NCI-H1436 treated with DMSO at 0.1 percent for 48 hours (cell line): ENCODE measurements around the gene APBB2.
"Not testable (repeated sequence)": the region's sequence is repeated elsewhere in the genome, so short reads cannot be mapped to it uniquely, and the experiment has no call there.

Experiments
- DNase-seq: peaks from one replicate; lab custom pipeline; 2025; lab: John Stamatoyannopoulos, UW

The APBB2 gene

DNA sequence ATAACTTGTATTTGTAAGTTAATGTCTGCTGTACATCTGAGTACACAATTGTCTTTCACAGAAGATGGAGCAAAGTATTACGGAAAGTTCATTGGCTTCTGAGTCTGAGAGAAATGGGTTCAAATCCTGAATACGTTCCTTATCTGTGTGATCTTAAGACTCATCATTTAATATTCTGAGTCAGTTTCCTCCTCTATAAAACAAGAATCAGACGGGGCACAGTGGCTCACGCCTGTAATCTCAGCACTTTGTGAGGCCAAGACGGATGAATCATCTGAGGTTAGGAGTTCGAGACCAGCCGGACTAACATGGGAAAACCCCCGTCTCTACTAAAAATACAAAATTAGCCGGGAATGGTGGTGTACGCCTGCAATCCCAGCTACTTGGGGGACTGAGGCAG, 57.8 kb downstream of the APBB2 start:
- no peak for DNase-seq

DNA sequence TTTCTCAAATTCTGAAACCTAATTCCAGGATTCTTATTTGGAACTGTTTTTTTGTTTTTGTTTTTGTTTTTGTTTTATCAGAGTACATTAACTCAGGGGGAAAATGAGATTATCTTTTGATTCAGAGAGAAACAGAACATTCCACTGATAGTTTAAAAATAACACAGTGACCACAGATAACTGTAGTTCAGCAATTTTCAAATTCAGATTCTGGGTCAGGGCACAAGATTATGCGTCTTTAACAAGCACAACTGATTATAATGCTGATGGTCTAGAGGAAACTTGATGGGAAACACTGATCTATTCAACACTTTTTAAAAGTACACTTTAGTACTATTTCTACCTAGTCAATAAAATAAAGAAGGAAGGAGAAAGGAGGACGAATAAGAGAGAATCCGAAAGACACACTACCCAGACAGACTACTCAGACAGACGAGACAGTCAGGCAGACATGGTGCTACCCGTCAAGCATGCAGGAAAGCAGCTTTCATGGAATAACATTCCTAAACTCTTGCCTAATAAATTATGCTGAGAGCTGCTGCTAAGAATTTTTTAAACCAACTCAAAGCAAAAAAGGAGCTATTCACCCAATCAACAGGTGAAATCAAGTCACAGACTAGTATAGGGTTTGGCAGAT, 59.0 kb downstream of the APBB2 start:
- DNase-seq: no peak

DNA sequence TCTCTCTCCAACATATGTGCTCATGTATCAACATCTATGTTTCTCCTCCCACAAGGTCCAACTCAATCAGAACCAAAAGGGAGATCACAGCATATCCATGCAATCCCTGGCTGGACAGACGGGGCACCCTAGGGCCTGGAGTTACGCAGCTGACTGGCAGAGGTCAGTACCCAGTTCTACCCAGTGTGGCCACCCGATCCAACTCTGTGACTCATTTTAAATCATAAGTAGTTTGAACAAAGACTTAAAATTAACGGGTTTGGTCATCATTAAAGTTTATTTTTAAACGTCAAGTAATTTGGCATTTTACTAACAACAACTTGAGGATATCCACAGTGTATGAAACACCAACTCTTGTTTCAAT, 59.5 kb downstream of the APBB2 start:
- DNase-seq: no peak

DNA sequence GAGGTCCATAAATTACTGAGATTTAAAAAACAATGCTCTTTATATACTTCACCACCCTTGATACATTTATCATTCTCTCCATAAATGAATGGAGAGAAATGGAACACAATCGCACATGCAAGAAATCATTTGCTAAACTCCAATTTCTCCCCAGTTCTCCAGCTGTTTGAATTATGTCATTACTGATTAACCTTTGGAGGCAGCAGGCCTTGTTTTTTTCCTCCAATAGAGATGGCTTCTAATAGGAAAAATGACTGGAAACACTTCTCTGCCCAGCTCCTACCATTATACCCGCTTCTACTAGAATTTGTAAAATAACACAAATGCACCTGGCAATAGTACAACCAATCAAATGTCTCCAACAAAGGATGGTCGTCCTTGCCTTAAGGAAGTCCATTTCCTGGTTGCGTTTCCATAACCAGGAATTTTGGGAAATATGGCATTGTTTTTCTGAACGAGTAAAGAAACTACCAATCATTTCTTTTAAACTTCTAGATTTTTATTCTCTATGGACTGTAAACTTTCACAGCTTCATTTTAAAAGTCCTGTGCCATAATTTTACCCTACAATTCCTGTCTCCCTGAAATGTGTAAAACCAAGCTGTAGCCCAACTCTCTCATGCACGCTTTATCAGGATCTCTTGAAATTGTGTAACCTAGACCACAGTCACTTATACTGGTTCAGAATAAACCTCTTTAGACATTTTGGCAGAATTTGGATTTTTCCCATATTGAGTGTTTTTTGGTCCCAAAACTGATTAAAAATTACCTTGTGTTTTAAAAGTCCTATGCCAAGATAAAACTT, 60.1 kb downstream of the APBB2 start:
- DNase-seq: no peak

DNA sequence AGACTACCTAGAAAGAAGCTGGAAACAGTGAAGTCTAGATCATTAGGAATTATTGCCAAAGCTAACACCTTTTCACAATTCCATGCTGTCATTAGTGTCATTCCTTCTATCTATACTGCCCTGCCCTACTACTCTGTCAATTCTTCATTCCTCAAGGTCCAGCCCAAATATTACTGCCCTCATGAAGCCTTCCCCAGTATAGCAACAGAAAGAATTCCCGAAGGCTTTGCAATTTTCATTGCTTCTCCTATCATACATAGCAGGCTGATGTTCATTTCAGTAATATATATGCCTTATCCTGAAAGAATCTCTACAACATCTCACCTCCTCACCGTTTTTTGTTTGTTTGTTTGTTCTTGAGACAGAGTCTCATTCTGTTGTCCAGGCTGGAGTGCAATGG, 63.9 kb downstream of the APBB2 start:
- DNase-seq: no peak

DNA sequence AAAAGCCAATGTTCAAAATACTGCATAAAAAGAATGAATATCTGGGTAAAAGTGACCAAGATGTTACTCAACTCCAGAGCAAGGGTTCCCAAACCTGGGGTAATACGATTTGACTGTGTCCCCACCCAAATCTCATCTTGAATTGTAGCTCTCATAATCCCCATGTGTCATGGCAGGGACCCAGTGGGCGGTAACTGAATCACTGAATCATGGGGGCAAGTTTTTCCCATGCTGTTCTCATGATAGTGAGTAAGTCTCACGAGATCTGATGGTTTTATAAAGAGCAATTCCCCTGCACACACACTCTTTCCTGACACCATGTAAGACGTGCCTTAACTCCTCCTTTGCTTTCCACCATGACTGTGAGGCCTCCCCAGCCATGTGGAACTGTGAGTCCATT, 64.8 kb downstream of the APBB2 start:
- not testable (repeated sequence) for DNase-seq

DNA sequence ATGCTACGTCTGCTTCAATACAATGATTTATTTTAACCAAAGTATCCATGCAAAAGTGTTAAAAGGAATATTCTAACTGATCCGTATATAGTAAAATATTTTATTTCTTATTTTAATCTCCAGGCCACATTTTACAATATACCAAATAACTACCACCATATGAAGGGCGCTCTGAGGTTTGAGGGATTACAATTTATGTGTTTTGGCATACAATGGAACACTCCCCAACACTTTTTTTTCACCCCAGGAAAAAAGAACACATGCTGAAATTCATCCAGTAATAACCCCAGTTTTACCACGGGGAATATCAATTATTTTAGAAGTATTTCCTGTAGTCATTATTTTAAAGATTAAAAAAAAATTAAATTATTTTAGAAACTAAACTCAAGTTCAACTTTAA, 65.4 kb downstream of the APBB2 start:
- DNase-seq: no peak

DNA sequence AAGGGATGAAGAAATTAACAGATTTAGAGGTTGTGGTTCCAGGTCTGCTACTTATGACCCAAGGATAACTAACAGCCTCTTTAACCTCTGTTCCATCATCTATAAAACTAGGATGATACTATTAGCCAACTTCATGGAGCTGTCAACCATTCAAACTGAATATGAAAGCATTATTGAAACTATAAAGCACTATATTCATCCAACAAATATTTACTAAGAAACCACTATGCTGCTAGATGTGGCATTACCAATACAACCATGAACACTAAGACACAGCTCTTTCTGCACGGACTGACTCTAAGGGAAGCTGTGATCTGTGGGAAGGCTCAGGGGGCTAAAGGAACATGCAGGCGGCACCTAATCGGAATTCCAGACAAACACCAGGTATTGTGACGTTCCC, 66.0 kb downstream of the APBB2 start:
- DNase-seq: no peak

DNA sequence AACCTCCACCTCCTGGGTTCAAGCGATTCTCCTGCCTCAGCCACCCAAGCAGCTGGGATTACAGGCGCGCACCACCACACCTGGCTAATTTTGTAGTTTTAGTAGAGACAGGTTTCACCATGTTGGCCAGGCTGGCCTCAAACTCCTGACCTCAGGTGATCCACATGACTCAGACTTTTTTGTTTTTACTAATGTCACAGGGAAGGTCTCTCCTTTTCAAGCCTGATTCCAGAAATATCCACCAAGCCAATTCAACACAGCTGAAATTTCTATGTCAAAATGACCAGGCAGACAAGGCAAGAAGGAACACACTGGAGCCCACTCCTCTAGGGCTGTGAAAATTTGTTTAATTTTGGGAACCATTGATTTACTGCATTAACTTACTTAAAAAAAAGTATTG, 66.8 kb downstream of the APBB2 start:
- not testable (repeated sequence) for DNase-seq

DNA sequence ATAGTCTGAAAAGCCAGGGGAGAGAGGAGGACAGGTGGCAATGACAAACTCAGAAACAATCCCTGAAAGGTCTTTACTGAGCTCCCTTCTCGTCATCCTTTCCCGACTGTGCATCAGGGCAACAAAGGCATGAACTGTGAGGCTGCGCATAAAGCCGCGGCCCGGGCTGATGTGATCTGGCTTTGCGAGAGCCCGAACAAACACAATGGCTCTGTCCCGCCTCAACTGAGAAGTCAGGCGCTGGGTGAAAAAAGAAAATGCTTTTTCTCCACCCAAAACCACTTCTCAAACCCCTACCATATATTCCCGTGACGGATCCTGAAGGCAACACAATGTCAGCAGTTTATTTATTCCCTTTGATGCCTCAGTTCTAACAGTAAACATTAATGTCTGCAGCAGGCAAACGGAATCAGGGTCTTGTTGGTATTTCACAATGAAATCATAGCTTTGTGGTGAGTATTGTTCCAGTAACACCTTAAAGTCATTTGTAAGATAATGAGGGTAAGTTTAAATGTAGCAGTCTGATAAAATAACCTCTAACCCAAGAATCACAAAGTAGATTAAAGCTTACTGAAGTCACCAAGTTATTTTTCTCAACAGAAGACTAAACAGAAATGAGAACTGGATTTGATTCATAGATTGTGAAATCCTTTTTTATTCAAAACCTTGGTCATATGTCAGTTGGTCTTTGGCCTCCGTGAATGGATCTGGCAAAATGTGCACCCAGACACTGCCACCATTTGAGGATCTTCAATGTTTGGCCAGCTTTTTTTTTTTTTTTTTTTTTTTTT, 67.4 kb downstream of the APBB2 start:
- no peak for DNase-seq

DNA sequence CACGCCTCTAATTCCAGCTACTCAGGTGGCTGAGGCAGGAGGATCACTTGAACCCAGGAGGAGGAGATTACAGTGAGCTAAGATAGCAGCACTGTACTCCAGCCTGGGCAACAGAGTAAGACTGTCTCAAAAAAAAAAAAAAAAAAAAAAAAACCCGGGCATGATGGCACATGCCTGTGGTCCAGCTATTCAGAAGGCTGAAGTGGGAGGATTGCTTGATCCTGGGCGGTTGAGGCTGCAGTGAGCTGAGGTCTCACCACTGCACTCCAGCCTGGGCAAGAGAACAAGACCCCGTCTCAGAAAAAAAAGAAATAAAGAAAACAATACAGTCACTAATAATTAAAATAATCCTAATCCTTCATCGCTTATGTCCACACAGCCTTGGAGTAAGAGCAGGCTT, 68.1 kb downstream of the APBB2 start:
- DNase-seq: no peak

DNA sequence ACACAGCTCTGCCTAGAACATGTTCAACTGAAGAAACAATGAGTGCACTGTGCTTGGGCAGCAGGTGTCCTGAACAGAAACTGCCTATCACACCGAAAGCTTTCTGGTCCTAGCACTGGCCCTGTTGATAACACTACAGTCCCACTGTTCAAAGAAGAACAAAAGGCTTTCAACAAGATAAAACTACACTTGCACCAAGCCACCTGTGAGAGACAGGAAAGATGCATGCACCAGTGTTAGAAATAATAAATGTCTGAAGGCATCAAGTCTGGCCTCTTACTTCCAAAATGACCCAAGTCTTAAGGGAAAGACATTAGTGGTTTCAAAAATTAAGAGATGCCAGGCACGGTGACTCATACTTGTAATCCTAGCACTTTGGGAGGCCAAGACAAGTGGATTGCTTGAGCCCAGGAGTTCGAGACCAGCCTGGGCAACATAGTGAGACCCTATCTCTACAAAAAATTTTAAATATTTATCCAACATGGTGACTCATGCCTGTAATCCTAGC, 68.7 kb downstream of the APBB2 start:
- DNase-seq: no peak

DNA sequence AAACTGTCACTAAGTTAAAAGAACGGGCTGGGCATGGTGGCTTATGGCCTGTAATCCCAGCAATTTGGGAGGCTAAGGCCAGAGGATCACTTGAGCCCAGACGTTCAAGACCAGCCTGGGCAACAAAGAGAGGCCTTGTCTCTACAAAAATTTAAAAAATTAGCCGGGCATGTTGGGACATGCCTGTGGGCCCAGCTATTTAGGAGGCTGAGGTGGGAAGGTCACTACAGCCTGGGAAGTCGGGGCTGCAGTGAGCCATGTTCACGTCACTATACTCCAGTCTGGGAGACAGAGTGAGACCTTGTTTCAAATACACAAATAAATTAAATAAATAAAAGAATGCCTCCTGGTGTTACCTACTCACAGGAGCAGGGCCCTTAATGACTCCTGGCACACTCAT, 69.5 kb downstream of the APBB2 start:
- DNase-seq: no peak

DNA sequence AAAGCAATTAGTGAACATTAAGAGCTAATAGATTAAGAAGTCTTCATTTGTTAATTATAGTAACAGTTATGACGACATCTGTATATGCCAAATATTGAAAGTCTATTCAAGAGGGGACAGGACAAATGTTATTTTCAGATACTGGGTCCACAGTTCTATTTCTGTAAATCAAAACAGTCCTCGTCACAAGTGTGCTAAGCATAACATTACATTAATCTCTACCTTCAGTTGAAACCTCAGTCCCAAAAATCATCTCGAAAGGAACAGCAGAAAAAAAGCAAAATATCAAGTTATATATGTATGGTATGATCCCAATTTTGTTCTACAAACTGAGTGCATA, 70.3 kb downstream of the APBB2 start:
- no peak for DNase-seq

DNA sequence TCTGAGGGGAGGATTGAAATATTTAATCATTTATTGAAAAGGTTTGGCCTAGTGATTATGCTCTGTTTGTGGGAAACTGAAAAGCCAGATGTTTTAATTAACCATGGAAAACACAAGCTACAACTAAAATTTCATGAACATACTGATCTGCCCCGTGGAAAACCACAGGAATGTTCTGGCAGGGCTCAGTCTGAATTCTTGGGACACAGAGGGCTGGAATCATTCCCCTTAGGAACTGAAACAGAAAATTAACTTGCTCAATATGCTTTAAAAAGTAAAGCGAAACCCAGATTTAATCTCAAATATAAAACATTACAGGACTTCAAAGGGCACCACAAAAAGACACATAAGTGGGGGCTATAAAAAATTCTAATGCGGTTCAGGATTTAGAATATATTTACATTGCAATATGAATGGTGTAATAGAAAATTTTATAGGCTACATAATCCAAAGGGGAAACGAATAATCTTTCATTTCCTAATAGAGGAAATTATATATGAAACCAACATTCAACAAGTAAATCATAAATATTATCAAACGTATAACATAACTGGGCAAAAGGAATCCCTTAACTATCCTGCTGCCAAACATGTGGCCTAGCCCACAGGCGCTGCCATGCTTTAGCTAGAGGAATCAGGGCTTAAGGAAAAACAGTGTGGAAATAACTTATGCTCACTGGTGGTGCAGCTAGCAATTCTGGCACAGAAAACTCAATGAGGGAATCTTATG, 70.9 kb downstream of the APBB2 start:
- DNase-seq: no peak

DNA sequence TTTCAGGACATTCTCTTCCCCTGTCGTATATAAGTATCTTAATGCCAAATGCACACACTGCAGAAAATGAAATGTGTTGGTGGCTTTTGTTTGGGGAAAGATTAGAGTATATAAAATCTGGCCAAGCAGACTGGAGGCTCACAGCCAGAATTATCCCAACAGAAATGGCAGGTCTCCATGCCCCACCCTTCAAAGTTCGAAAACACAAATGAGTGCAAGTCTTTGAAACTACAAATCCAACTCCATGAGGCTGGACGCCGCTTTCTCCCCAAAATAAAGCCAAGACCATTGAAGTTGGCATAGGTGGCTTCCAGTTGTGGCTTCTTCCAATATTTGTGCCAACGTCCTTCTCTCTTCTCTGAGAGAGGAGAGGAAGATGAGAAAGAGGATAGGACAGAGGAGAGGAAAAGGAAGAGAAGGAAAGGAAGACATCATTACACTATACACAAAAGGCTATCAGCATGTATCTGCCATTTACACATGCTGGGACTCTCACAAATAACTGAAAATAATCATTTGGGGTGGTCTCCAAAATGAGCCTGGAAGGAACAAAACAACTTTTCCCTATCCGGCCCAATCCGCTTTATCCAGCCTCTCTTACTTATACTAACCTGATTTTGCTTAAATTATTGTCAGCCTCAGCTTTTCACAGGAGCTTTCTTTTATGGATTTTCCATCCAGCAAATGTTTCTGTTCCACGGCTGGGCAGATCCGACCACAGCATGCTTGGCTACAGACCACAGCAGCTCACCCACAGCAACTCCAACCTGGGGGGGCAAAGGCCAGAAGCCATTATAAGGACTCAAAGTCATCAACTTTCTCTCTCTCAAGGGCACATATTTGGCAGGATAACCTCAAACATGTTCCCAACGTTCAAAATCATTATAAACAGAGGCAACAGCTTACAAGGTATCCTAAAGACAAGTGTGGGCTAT, 71.7 kb downstream of the APBB2 start:
- no peak for DNase-seq

DNA sequence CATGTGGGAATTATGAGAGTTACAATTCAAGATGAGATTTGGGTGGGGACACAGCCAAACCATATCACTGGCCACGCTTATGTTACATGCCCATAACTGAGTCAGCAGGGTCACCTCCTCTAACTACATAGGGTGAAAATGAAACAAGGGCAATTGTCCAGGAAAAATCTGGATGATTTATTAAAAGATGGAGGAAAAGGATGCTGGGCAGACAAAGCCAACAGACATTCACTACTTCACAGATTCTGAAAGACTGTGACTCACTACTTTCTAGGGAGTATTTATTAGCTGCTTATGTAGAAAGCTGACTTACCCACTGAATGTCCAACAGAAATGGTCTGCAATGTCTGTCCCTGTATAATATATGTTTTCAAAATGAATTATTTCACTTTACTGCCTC, 72.4 kb downstream of the APBB2 start:
- no peak for DNase-seq

DNA sequence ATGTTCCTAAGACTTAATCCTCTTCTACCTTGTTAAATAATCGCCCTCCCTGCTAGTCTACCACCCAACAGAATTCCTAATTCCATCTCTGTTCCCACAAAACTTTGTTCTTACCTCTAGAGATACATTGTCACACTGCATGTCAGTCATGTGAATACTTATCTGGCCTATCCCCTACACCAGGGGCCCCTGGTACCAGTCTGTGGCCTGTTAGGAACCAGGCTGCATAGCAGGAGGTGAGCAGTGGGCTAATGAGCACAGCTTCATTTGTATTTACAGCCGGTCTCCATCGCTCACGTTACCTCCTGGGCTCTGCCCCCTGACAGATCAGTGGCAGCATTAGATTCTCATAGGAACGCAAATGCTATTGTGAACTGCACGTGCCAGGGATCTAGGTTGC, 73.9 kb downstream of the APBB2 start:
- DNase-seq: no peak

DNA sequence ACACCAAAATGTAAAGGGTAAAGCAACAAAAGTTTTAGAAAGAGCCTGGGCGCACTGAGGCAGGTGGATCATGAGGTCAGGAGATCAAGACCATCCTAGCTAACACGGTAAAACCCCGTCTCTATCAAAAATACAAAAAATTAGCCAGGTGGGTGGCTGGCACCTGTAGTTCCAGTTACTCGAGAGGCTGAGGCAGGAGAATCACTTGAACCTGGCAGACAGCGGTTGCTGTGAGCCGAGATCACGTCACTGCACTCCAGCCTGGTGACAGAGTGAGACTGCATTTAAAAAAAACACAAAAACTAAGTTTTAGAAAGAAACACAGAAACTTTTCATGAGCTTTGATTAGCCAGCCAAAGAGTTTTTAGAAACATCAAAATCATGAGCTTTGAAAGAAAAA, 76.5 kb downstream of the APBB2 start:
- no peak for DNase-seq

DNA sequence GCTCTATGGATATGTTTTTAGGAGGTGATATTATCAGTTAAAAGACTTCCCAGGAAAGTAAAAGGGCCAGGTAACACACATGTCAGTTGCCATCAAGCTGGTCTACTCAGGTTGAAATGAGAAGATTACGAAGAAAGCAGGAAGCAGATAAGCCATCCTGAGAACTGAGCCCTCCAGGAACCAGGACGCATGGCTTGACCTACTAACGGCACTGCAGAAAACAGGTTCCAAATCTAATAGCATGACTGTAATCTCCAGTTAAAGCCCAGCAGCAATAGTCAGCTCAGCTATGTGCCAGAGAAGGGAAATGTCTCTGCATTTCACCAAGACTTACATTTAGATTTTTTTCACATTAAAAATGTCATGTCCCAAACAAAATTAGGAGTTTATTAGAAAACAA, 77.9 kb downstream of the APBB2 start:
- DNase-seq: no peak

DNA sequence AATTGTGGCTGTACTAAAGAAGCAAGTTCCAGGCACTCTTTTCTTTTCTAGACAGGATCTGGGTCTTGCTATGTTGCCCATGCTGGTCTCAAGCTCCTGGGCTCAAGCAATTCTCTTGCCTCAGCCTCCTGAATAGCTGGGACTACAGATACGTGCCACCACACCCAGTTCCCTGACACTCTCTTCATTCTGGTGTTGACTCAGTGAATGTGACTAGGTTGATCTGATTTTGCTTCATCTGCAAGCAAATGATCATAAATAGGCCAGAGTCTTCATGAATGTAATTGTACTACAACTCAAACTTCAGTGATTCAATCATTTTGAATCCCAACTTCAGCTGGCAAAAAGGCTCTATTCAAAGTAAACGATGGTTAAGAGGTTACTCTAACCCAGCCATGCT, 78.5 kb downstream of the APBB2 start:
- no peak for DNase-seq
